ENCODE results near the gene CNN1. TPM values are rescaled to one million over a fixed set of nuclear protein-coding genes. Genes with fewer than 3 reads are reported as not detected.

Gene CNN1
- total and polyA plus RNA-seq, 2 of the 13 experiments (the other 11 are each of a cell fraction or from before 2014, with no cell fraction given), result 0.70 to 1.1 TPM

GRCh38 chr19:11554160-11554559 is 15.5 kb downstream of the CNN1 start:
- Histone ChIP-seq H3K27ac (ENCODE audit: extremely low read length, insufficient read depth, low read length) (no peak overlapping the region), H3K9ac (ENCODE audit: insufficient read depth, low read depth, low read length) (no peak overlapping the region), H3K36me3 (replicated peaks in 1 of 2; ENCODE audit: control insufficient read depth in 1 of 2, insufficient read depth in 2 of 2, low read length in 2 of 2) (peaks cover 5 to 15% of the 10 kb centered on the region in 2 experiments; a peak in 4 of 5 replicates), H3K4me2 (ENCODE audit: low read depth, low read length) (no peak overlapping the region), H2AFZ (ENCODE audit: low read length) (no peak overlapping the region), H4K20me1 (ENCODE audit: insufficient read depth, low read length) (no peaks in the 10 kb centered on the region), H3K4me3 (replicated peaks in 1 of 3; ENCODE audit: insufficient read depth in 1 of 3, low read depth in 2 of 3, low read length in 3 of 3) (no peak overlapping the region), H3K27me3 (ENCODE audit: control insufficient read depth in 1 of 2, insufficient read depth in 2 of 2, low read length in 2 of 2) (no peaks in the 10 kb centered on the region), H3K9me3 (ENCODE audit: low read length) (no peaks in the 10 kb centered on the region), H3K79me2 (ENCODE audit: insufficient read depth, low read length) (peaks cover 30% of the 10 kb centered on the region), H3K4me1 (ENCODE audit: insufficient read depth, low read length) (peaks cover 18% of the 10 kb centered on the region)
- no peak for TF ChIP-seq ZNF343 (CRISPR knock-in tag; IDR thresholded peaks at IDR 0.05)
- TF ChIP-seq JUNB (CRISPR knock-in tag; IDR thresholded peaks at IDR 0.05; ENCODE audit: borderline replicate concordance), result no peak
- no peak for TF ChIP-seq ZFX (CRISPR knock-in tag; IDR thresholded peaks at IDR 0.05; ENCODE audit: low read depth)
- no peak for TF ChIP-seq HMGA1 (CRISPR knock-in tag; conservative IDR thresholded peaks at IDR 0.05)
- TF ChIP-seq EEA1 (CRISPR knock-in tag; IDR thresholded peaks at IDR 0.05; ENCODE audit: borderline replicate concordance), result no peak
- TF ChIP-seq HDAC2 (CRISPR knock-in tag; IDR thresholded peaks at IDR 0.05), result no peak
- TF ChIP-seq ZNF331 (CRISPR knock-in tag; IDR thresholded peaks at IDR 0.05), result no peak
- TF ChIP-seq, protein P1, sequence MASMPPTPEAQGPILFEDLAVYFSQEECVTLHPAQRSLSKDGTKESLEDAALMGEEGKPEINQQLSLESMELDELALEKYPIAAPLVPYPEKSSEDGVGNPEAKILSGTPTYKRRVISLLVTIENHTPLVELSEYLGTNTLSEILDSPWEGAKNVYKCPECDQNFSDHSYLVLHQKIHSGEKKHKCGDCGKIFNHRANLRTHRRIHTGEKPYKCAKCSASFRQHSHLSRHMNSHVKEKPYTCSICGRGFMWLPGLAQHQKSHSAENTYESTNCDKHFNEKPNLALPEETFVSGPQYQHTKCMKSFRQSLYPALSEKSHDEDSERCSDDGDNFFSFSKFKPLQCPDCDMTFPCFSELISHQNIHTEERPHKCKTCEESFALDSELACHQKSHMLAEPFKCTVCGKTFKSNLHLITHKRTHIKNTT (CRISPR knock-in tag; IDR thresholded peaks at IDR 0.05), result no peak
- TF ChIP-seq CHD4 (IDR thresholded peaks at IDR 0.05; ENCODE audit: borderline replicate concordance, low read length), result no peak
- TF ChIP-seq, protein P2, sequence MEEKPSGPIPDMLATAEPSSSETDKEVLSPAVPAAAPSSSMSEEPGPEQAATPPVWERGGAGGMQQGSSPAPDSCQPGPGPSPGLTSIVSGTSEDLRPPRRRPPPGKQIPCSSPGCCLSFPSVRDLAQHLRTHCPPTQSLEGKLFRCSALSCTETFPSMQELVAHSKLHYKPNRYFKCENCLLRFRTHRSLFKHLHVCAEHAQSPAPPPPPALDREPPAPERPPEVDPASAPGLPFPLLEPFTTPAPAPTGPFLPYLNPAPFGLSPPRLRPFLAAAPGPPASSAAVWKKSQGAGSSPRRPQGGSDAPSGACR (CRISPR knock-in tag; IDR thresholded peaks at IDR 0.05), result no peak
- no peak for TF ChIP-seq ZNF530 (CRISPR knock-in tag; IDR thresholded peaks at IDR 0.05; ENCODE audit: low read depth)
- TF ChIP-seq ELF1 (CRISPR knock-in tag; IDR thresholded peaks at IDR 0.05), result no peak
- TF ChIP-seq MYC (CRISPR knock-in tag; IDR thresholded peaks at IDR 0.05; ENCODE audit: borderline replicate concordance), result no peak
- no peak for TF ChIP-seq ZNF766 (CRISPR knock-in tag; IDR thresholded peaks at IDR 0.05; ENCODE audit: borderline replicate concordance)
- no peak for TF ChIP-seq FUBP1 (CRISPR knock-in tag; IDR thresholded peaks at IDR 0.05; ENCODE audit: borderline replicate concordance)
- no peak for TF ChIP-seq MXD3 (CRISPR knock-in tag; IDR thresholded peaks at IDR 0.05)
- no peak for TF ChIP-seq BRD4 (CRISPR knock-in tag; IDR thresholded peaks at IDR 0.05)
- no peak for TF ChIP-seq SMAD9 (CRISPR knock-in tag; IDR thresholded peaks at IDR 0.05)
- FAIRE-seq (no peak), ATAC-seq (no peak), DNase-seq (ENCODE audit: low spot score) (no peak)
- CTCF ChIA-PET (ENCODE audit: low intra/inter-chr PET ratio, low total read pairs), result no interaction called here
- intact Hi-C loops (cut with micrococcal nuclease; ENCODE audit: unreplicated experiment), result no loop called here
- POLR2A ChIA-PET, result no interaction called here
- BruUV-seq (replicated peaks), result no TSS peak
- in situ Hi-C loops (cut with HindIII; ENCODE audit: extremely low pct_ligation_motif_present, low pct_unique_long_range_greater_than_20kb), result no loop called here
- WGBS (ENCODE audit: low lambda C conversion rate), result 95% methylated on average over 11 of the region's 12 CpGs

Measured in HepG2 (cell line).